COR-L47 (cell line): Measurements from ENCODE around the gene KLHL1.

Experiments used
- DNase-seq: peaks from one replicate; lab custom pipeline; 2025; lab: John Stamatoyannopoulos, UW

Gene KLHL1

DNA sequence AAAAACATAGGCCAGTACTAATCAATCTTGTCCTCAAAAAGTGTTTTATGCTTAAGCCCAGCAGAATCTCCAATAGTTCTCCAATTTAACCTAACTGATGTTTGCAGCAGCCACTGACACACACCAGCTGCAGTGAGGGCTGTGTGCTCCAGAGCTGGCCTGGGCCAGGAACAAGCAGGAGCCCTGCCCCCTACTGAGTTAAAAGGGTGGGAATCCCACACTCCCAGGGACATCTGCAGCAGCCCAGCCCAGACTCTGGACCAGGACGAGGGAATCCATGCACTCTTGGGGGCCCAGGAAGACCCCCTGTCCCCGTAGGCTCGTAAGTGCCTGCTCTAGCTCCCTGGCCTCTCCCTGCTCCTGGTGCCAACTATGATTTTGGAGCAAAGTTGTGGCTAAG, 92.1 kb downstream of the KLHL1 start:
- DNase-seq = no peak

DNA sequence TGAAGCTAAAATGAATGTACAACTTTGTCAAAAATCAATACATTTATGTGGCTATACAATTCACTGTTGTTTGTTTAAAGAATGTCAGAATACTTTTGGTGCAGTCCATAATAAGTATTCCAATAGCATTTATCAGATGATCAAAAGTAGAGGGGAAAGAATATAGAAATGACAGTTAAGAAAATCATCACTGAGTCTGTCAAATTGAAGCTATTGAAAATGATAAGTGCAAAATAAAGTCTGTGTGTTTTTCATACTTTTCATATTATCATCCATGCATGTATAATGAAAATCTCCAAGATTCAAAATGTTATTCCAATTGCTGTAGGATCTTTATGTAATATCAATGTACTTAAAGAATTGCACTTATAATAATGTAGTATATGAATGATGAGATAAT, 93.9 kb downstream of the KLHL1 start:
- no peak for DNase-seq

DNA sequence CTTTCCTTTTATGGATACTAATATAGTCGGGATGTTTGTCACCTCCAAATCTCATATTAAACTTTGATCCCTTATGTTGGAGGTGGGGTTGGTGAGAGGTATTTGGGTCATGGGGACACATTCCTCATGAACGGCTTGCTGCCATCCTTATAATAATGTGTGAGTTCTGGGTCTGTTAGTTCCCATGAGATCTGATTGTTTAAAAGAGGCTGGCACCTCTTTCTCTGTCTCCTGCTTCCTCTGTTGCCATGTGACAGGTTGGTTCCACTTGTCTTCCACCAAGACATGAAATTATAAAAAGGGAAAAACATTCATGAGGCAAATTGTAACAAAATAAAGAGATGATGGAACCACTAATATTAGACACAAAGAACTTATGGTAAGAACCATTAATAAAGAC, 108.4 kb downstream of the KLHL1 start:
- DNase-seq = no peak

DNA sequence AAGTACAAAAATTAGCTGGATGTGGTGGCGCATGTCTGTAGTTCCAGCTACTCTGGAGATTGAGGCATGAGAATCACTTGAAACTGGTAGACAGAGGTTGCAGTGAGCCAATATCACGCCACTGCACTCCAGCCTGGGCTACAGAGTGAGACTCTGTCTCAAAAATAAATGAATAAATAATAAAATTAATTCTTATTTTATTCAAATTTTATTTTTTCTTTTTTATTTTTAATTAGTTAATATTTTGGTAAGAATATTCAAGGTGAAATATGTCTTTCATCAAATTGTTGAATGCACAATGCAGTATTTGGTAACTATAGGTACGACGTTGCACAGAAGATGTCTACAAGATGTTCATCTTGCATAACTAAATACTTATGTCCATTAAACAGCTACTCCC, 111.2 kb downstream of the KLHL1 start:
- no peak for DNase-seq

DNA sequence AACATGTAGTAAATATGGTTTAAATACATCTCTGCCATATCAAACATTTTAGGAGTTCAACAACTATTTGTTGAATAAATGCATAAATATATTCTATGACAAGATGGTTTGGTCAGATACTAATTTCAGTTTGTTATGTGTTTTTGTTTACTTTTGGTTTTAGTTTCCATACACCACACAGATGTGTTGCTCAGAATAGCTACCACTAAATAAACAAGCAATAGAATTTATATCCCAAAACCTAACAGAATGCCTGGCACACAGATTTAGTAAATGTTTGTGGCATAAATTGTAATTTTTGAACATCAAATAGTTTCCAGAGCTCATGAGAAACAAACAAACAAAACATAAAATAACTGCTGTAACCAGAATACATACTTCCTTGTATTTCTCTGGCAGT, 127.5 kb downstream of the KLHL1 start:
- DNase-seq = no peak

DNA sequence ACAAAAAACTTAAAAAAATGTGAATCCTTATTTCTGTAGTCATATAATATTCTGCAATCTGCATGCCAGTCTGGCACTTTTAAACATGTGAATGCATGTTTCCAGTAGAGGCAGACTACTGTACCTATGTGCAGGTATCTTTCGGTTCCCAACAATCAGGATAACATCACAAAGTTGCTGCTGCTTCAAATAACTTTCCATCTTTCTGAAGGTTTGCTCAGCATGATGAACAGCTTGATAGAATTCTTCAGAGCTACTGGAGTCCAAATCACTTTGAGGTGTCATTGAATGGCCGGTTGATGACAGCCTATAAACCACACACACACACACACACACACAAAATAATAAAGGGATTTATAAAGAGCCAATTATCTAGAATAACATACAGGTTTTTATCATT, 132.8 kb downstream of the KLHL1 start:
- no peak for DNase-seq

DNA sequence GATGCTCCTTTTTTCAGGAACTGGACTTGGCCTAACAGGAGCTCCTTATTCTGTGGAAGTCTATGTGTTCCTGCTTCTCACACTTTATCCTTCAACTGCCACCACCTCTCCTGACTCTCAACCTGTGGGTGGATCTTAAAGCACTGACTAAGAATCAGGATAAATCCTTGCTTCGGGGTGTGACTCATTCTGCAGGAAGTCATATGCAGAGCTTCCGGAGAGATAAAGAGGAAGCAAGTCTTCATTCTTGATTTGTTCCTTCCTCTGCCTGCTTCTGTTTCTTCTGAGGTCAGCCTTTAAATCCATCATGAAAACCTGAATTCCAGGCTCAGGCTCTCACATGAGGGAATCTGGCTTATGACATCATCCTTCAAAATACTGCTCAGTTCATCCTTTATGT, 137.7 kb downstream of the KLHL1 start:
- DNase-seq = no peak

DNA sequence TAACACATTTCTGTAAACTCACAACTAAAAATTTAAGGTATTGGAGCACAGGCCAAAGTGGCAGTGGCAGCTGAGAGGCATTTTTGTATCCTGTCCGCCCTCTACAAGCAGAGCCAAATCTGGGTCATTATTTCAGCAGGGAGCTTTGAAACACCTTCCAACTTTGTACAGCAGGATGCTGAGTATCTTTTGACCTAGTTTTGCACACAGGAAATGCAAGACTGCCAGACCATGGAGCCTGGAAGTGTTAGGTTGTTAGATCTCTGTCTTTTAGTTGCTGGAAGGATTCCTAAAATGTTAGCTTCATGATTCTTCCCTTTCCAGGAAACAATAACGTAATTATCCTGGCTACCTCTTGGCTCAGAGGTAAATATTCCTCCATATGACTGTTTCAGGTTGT, 149.2 kb downstream of the KLHL1 start:
- DNase-seq = peak; percentile 27

DNA sequence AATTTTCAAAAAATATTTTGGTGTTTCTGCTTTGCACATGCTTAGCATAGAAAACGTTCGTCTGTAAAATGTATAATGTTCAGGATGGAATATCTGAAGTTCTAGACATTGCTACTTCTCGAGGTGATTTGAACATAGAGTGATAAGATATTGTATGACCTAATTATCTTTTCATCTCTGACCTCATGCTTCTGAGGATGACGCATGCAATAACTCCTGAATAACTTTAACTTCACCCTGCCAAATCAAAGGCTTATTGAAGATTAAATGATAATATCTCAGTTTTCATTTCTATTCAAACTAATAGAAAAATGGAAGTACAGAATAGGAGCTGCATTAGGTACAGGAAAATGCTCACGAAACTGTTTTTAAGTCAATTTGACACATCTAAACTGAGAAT, 151.4 kb downstream of the KLHL1 start:
- no peak for DNase-seq

DNA sequence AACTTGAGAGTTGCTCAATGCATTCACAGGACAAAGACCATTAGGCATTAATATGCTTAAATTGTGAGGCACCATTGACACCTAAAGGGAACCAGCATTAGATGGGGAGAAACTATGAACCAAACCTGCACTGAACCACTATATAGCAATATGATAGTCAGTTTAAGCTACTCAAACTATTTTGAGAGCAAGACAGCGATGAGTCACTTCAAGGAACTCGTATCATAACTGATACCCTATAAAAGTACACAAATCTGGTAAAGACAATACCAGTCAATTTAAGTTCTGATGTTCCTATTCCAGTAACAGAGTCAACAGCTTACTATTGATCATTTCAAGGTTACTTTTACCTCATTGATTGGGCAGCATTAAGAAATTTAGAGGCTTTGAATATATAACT, 151.9 kb downstream of the KLHL1 start:
- DNase-seq = no peak

DNA sequence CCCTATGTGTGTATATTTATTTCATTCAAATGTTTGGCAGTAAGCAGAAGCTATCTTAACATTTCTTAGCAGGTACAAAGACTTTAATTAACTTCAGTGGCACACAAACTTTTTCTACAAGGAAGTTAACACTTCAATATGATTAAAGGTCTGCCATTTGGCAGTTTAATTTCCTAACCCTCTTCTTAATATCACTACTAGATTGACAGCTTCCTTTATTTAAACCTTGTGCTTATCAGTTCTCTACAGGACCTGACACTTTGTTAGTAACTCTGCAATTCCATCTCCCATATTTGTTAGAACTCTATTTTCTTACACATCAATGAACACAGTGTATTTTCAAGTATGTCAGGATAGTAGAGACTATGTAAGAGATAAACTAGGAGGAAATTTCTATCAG, 153.0 kb downstream of the KLHL1 start:
- DNase-seq = no peak

DNA sequence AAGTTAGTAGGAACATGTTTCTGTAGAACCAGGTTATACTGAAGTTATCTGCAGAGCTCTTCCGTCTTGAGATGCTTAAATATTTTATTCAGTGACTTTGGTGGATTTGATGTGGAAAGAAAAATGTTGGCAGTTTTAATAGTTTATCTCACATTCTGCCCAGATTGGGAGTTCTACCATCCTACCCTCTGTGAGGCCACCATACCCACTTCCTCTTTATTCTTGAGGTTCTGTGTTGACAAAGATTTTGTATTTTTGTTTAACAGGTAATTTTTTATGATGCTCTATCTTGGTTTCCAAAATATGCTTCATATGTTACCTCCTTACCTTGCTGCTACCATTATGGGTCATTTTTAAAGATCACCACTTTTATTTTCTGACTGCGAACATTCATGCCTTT, 156.8 kb downstream of the KLHL1 start:
- DNase-seq = no peak

DNA sequence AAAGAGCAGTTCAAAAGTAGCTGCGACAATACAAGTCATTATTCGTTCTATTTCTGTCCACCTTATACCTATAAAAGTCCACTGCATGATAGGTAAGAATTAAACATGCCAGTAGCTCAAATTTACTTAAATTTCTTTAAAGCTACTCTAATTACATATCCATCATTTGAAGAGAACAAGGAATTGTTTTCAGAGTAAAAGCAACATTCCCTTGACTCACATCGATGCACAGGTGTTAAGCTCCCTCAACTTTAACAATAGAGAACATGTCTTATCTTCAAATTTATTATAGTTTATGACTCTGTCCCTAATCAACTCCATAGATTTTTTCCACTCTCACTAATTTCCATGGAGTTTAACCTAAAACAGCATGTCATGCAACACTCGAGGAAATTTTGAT, 158.1 kb downstream of the KLHL1 start:
- DNase-seq = no peak

DNA sequence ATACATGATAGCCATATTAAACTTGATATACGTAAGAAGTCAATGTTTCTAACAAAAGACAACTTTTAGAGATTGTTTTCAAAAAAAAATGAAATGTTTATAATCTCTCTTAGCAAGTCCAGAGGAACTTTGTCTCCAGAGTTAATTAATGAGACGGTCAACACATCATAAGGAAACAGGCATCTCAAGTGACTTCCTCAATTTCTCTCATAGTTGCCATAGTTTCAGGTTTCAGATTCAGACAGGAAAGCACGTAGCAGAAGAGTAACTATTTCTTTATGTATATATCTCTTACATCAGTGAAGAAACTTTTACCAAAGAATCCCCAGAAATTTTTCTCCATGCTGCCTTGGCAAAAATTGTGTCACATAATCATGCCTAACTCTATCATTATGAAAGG, 160.2 kb downstream of the KLHL1 start:
- no peak for DNase-seq

DNA sequence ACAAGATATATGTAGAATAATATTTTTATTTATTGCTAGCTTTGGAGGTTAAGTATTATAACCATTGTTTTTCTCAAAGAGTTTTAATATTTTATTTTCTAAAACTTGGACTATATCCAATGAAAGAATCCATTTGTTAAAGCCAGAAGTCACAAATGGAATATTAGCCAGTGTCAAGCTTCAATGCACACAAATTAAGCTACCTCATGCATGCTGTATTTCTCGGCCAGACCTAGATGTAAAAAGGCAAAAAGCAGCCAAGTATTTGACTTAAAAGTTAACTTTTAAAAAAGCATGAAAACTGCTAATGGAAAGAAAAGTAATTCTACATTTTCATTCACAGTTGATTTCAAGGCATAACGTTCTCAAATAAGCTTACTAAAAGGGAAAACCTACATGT, 160.7 kb downstream of the KLHL1 start:
- DNase-seq = no peak

DNA sequence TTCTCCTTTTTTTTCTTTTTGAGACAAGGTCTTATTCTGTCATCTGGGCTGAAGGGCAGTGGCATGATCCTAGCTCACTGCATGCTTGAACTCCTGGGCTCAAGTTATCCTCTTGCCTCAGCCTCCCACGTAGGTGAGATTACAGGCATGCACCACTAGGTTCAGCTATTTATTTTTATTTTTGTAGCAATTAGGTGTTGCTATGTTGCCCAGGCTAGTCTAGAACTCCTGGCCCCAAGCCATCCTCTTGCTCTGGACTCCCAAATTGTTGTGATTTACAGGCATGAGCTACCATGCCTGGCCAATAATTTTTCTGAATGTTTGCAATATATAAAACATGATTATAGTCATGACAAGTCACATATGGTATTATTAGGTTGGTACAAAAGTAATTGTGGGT, 161.7 kb downstream of the KLHL1 start:
- DNase-seq = no peak

DNA sequence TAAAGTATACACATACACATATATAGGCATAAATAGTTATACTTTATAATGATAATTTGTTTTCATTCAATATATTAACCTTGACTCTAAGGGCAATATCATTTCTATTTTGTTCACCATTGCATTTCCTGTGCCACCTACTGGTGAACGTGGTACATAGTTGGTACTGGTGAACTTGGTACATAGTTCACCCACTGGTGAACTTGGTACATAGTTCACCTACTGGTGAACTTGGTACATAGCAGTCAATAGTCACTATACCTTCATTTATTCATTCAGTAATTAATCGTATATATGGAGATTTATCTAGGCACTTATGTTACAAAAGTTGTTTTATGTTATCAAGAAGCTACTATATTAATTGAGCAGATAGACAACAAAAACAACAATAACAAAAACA, 173.2 kb downstream of the KLHL1 start:
- no peak for DNase-seq

DNA sequence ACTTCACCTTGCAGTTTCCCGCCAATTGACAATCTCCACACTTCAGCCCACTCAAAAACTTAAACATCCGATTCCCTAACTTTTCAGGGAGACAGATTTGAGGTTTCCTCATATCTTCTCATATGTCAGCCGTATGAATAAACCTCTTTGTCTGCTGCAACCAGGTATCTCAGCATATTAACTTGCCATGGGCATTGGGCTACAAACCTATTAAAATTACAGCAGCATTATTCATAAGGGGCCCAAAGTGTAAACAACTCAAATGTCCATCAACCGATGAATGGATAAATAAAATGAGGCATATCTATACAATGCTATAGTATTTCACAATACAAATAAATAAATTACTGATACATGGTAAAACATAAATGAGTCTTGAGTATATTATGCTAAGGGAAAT, 180.0 kb downstream of the KLHL1 start:
- DNase-seq = no peak

DNA sequence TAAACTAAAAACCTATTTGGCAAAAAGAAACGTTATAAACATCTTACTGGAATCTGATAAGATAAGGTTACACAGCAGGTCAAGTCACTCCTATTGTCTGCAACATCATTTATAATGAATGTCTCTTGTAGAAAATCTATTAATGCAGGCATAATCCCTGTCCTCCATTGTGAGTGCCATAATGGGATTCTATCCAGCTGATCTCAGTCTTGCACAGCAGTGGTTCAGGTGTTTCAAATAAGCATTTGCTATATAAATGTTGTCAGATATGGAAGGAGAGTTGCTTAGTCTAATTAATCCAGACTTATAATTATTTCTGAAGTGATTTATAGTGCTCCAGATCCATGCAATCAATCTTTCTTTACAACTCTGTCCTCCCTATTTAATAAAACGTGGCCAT, 187.1 kb downstream of the KLHL1 start:
- DNase-seq = peak; percentile 30

DNA sequence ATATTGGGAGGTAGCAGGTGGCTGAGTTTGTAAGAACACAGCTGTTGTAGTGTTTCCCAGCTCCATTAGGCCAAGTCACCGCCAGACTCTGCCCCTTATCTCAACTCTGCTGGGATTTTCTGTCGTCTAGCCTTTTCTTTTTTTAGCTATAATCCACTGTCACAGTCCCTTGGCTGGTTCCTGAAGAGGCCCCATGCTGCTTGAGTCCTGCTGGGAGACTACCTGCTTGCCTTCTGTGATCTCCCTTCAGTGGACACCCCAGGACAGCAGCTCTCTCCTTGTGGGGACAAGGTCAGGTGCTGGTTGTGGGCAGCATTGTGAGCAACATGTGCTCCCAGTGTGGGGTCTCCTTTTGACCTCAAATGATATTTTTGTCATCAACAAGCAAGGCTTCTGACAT, 195.6 kb downstream of the KLHL1 start:
- DNase-seq = peak; percentile 21

DNA sequence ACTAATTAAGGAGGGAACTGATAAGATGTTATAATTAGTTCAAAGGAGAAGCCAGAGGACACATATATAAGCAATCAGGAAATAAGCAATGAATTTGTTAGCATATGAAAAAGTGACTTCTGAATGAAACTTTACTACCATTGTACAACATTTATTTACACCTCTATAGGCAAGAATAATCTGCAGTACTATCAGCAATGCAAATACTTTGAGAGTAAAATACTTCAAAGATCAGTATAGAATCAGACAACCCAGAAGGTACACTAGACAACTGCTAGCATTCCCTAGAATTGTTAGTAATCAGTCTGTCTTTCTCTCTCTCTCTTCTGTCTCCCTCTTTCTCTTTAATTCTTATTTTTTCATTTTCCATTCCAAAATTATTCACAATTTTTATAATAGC, 197.5 kb downstream of the KLHL1 start:
- no peak for DNase-seq

DNA sequence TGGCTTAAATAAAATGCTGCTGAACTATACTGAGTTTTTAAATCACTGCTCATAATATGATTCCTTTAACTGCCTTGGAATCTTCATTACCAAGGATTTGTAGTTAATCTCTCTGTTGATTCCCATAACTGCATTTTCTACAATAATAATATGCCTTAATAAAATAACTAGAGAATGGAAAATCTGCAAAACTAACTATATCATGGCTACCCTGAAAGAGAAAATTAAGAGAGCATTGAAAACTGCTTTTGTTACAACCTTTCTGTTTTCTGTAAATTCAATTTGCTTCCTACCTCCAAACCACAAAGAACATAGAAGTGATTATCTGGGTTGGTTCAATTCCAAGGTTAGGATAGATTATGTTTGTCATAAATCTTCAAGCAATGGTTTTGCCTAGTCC, 203.5 kb downstream of the KLHL1 start:
- DNase-seq = no peak

DNA sequence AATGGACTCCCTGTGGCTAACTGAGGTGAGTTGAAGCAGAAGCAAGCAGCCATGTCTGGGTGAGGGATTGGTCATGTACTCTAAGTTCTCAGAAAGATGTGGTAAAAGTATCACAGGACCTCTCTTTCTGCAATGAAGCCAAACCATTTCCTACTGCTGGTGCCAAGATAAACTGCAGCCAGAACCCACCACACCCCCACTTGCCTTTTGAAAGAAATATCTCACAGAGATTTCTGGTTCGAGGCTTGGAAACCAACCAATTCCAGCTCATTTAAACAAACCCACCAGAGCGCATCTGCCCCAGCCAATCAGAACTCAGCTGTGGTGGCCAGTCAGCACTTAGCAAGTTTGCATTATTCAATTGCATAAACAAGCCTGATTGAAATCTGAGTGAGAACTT, 205.2 kb downstream of the KLHL1 start:
- DNase-seq = no peak

DNA sequence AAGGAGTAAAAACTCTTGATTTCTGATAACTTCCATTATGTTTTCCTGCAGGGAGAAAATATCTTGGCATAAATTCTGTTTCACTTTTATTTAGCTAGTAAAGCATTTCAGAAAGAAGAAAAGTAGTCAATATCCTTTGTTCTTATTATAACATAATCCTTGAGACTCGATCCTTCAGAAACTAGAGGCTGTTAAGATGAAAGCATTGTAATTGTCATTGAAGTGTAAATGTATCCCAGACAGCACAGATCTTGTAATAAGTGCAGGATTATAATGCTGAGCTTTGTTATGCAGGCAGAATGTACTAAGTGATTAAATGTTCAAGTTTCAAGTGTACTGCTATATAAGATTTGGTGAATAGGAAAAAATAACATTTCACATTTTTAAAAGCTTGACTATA, 225.8 kb downstream of the KLHL1 start:
- DNase-seq = no peak

DNA sequence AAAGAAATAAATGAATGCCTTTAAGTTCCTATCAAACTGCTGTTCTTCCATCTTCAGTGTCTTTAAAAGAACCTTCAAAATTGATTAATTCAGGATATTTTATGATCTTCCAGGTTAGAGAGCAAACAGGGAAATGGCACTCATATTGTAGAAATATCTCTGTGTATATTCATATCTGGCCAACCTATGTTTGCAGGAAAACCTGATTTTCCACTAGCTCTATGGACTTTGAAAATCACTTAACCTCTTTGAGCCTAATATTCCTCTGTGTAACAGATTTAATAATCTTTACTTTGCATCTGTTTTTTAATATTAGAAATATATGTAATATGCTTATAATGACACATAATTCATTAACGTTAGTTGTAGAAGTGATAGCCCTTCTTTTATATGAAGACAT, 228.3 kb downstream of the KLHL1 start:
- no peak for DNase-seq
